ENCODE data around the gene B3GALT6. TPM values are rescaled to one million over a fixed set of nuclear protein-coding genes. Genes with fewer than 3 reads are reported as not detected.
A peak's percentile ranks its signal among the peaks of the same experiment; 100 is the strongest.

Gene B3GALT6
- total RNA-seq, 1 donor from 2014 or later: 43.2 TPM

DNA sequence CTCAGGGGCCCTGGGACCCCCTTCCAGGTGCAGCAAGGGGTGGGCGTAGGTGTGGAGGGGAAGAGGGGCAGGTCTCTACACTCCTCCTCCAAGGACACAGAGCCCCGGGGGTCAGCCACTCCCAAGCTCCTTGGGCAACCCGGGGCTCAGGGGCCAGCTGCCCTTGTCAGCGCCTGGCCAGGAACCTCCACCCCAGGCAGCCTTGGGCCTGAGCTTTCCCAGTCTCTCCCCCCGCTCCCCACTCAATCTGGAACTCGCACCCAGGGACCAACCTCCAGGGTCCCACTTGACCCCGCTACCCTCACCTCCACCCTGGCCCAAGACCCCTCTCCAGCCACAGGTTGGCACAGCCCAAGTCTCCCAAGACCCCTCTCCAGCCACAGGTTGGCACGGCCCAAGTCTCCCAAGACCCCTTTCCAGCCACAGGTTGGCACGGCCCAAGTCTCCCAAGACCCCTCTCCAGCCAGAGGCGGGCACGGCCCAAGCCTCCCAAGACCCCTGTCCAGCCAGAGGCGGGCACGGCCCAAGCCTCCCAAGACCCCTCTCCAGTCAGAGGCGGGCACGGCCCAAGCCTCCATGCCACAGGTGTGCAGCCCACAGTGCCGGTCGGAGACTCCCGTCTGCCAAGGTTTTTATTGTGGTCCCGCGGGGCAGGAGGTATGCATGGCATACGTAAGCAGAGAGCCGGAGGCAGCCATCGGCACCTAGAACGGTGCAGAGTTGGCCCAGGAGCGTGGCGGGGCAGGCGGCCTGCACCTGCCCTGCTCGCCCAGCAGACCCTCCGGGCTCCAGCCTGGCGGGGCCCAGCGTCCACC, 21.1 kb upstream of the B3GALT6 start:
- no peaks in the 10 kb centered on the region for H3K36me3 Mint-ChIP-seq (ENCODE audit: low read depth, unreplicated experiment)
- H3K27ac Mint-ChIP-seq (ENCODE audit: unreplicated experiment): no peak overlapping the region
- TF ChIP-seq CTCF (IDR thresholded peaks at IDR 0.05; ENCODE audit: unreplicated experiment): no peak
- DNase-seq (ENCODE audit: low spot score): peak; percentile 5
- peaks cover 6% of the 10 kb centered on the region for H3K27me3 Mint-ChIP-seq (ENCODE audit: unreplicated experiment)
- H3K9me3 Mint-ChIP-seq (ENCODE audit: unreplicated experiment): no peaks in the 10 kb centered on the region
- no peaks in the 10 kb centered on the region for H3K4me1 Mint-ChIP-seq (ENCODE audit: unreplicated experiment)
- no peak overlapping the region for H3K4me3 Mint-ChIP-seq (ENCODE audit: unreplicated experiment)

DNA sequence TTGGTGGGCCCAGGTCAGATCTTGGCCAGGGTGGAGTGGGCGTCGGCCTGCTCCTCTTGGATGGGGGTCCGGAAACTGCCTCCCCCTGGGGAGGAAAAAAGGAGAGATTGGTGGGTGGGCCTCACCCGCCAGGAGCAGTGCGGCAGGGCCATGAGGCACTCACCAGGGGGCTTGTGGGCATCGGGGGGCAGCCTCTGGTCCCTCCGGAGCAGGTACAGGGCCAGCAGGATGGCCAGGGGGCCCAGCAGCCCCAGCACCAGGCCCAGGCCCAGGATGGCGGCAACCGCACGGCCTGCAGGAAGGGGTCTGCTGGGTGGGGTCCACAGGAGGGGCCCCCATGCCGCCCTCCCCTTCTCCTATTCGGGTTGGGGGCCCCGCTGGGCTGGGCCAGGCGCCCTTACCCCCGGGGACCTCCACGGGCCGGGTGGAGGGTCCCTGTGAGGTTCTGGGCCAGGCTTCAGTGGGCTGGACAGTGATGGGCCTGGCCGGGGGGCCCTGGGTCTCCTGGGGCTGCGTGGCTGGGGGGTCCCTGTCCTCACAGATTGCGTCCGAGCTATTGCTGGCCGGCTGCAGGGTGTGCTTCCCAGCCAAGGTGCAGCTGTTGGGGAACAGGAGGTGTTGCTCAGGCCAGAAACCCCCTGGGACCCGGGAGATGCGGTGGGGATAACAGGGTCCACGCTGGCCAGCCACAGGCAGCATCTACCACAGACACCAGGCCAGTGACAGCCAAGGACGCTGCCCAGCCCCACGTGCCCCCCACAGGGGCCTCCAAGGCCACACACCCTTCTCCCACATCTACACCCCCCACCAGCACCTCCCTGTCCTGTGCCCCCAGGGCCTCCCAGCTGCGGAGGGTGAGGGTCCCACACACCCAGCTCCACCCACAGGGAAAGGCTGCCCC, 20.2 kb upstream of the B3GALT6 start:
- TF ChIP-seq CTCF (IDR thresholded peaks at IDR 0.05; ENCODE audit: unreplicated experiment): no peak
- H3K9me3 Mint-ChIP-seq (ENCODE audit: unreplicated experiment): no peaks in the 10 kb centered on the region
- no peak overlapping the region for H3K27ac Mint-ChIP-seq (ENCODE audit: unreplicated experiment)
- no peak overlapping the region for H3K4me3 Mint-ChIP-seq (ENCODE audit: unreplicated experiment)
- no peaks in the 10 kb centered on the region for H3K4me1 Mint-ChIP-seq (ENCODE audit: unreplicated experiment)
- peak; percentile 3 for DNase-seq (ENCODE audit: low spot score)
- H3K36me3 Mint-ChIP-seq (ENCODE audit: low read depth, unreplicated experiment): peaks cover 4% of the 10 kb centered on the region
- H3K27me3 Mint-ChIP-seq (ENCODE audit: unreplicated experiment): peaks cover 8% of the 10 kb centered on the region

GRCh38 chr1:1212780-1213344, 19.2 kb upstream of the B3GALT6 start:
- H3K4me1 Mint-ChIP-seq (ENCODE audit: unreplicated experiment): no peaks in the 10 kb centered on the region
- H3K27ac Mint-ChIP-seq (ENCODE audit: unreplicated experiment): no peak overlapping the region
- H3K9me3 Mint-ChIP-seq (ENCODE audit: unreplicated experiment): no peaks in the 10 kb centered on the region
- DNase-seq (ENCODE audit: low spot score): no peak
- peaks cover 9% of the 10 kb centered on the region for H3K27me3 Mint-ChIP-seq (ENCODE audit: unreplicated experiment)
- peaks cover 5% of the 10 kb centered on the region for H3K36me3 Mint-ChIP-seq (ENCODE audit: low read depth, unreplicated experiment)
- no peak overlapping the region for H3K4me3 Mint-ChIP-seq (ENCODE audit: unreplicated experiment)
- TF ChIP-seq CTCF (IDR thresholded peaks at IDR 0.05; ENCODE audit: unreplicated experiment): no peak

DNA sequence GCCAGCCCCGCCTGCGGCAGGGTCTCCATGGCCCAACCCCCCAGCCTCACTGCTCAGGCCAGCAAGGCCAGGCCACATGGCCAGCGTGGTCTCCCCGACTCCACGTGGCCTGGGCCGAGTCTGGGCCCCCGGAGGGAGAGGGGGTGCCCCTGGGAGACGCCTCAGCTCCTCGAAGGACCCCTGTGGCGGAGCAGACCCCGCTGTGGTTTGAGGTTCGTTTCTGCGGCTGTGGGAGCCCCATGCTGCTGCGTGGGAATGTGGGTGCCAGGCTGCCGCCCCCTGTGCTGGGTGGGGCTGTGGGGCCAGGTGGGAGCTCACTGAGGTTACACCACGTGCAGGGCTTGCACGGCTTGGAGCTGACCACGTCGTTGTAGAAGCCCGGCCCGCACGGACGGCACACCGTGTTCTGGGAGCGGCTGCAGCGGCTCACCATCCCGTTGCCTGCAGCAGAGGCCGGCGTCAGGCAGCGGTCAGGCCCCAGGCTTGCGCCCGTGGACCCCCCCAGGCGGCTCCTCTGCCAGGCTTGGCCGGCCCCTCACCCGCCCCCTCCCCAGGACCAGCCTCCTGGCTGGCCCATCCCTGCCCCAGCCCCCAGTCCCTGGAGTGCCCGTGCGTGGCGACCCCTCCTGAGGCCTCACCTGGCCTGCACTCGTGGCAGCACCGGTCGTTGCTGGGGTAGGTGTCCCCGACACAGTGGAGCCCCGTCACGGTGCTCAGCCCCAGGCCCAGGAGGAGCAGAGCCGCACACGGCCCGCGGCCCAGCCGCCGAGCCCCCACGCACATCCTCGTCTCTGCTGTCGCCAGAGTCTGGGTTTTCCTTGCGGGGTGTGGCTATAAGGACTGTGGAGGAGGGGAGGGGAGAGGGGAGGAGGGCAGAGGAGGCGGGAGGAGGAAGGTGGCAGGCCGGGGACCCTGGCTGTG, 18.4 kb upstream of the B3GALT6 start, which contains the start of gene TNFRSF4:
Gene TNFRSF4 (minus strand): TSS at position 809 of the 921 bp plus-strand sequence. CDS start 26 bp downstream, at position 783.
- Mint-ChIP-seq H3K27ac (ENCODE audit: unreplicated experiment) (no peak within 1 kb of the TSS), H3K4me3 (ENCODE audit: unreplicated experiment) (no peak within 1 kb of the TSS), H3K9me3 (ENCODE audit: unreplicated experiment) (no peaks in the 10 kb centered on the region), H3K36me3 (ENCODE audit: low read depth, unreplicated experiment) (peaks cover 5% of the 10 kb centered on the region), H3K27me3 (ENCODE audit: unreplicated experiment) (peaks cover 9% of the 10 kb centered on the region), H3K4me1 (ENCODE audit: unreplicated experiment) (no peaks in the 10 kb centered on the region)
- no peak for TF ChIP-seq CTCF (IDR thresholded peaks at IDR 0.05; ENCODE audit: unreplicated experiment)
- DNase-seq (ENCODE audit: low spot score): no peak

All from endothelial cell (in vitro differentiated cells).